Gastroesophageal sphincter (tissue), 4 donors: ENCODE data around the gene ZCCHC7. TPM values are rescaled to one million over a fixed set of nuclear protein-coding genes. Genes with fewer than 3 reads are reported as not detected.

ENCODE experiments used
- ATAC-seq: fragments of 150-250 bp; one replicate; pipeline ENCODE4 v1.9.1; 2016; ENCODE audit warnings: mild to moderate bottlenecking, moderate library complexity
- H3K27ac ChIP-seq, 4 donors: fragments of 200-600 bp; sonication (generic) in 3 of 4; 1 replicate in 3 of 4; 2 replicates in 1 of 4; pipeline ENCODE4 v1.5.1; 2016 to 2019
- H3K27me3 ChIP-seq: fragments of 200-600 bp; sonication (generic); one replicate; pipeline ENCODE4 v1.5.1; 2019
- H3K36me3 ChIP-seq, 2 donors: fragments of 200-600 bp; sonication (generic); one replicate each; pipeline ENCODE4 v1.5.1; 2019; ENCODE audit warnings: control low read depth in 1 of 2
- H3K4me1 ChIP-seq, 3 donors: fragments of 200-600 bp; sonication (generic); 1 replicate in 2 of 3; 2 replicates in 1 of 3; pipeline ENCODE4 v1.5.1; 2016 to 2019; ENCODE audit warnings: control low read depth in 2 of 3
- H3K4me3 ChIP-seq, 2 donors: fragments of 200-600 bp; sonication (generic); one replicate each; pipeline ENCODE4 v1.5.1; 2019; ENCODE audit warnings: mild to moderate bottlenecking in 1 of 2, moderate library complexity in 1 of 2
- H3K9me3 ChIP-seq, 3 donors: fragments of 200-600 bp; sonication (generic); one replicate each; pipeline ENCODE4 v1.5.1; 2017 to 2019; ENCODE audit warnings: control low read depth in 2 of 3
- EP300 ChIP-seq: sonication (generic); formaldehyde crosslinking; IDR thresholded peaks from one replicate; pipeline ENCODE4 v1.6.1; 2017; ENCODE audit warnings: antibody characterized with exemption, mild to moderate bottlenecking
- POLR2A ChIP-seq, 2 donors: fragments of 450-650 bp; IDR thresholded peaks; one replicate each; pipeline ENCODE4 v1.6.1; 2017; ENCODE audit warnings: antibody characterized with exemption in 2 of 2, mild to moderate bottlenecking in 2 of 2, moderate library complexity in 1 of 2
- POLR2AphosphoS5 ChIP-seq: sonication (generic); formaldehyde crosslinking; IDR thresholded peaks from one replicate; pipeline ENCODE4 v1.6.1; 2017; ENCODE audit warnings: antibody characterized with exemption
- WGBS, 2 donors: methylation state at CpG; one replicate each; pipeline ENCODE4 v1.1.5; 2018; ENCODE audit warnings: low coverage in 1 of 2; 5-methylcytosine and 5-hydroxymethylcytosine counted together
- total RNA-seq, 4 donors: library from RNA; depleted of rRNA; stranded (reverse); fragments of >200 nt; gene quantifications; one replicate each; pipeline ENCODE4 v1.1.0, GENCODE V29; 2016
- TF ChIP-seq, protein P1 (sequence below), 4 experiments: fragments of 200-600 bp in 2 of 4; fragments of 450-650 bp in 2 of 4; sonication (generic) in 1 of 4; IDR thresholded peaks; one replicate each; pipeline ENCODE4 v1.5.1; 2017 to 2019; ENCODE audit warnings: antibody characterized with exemption in 4 of 4, mild to moderate bottlenecking in 2 of 4, moderate library complexity in 2 of 4

Gene ZCCHC7
- total RNA-seq, 4 donors from 2014 or later = 12.1 to 23.5 (median 17.6) TPM

GRCh38 chr9:37273595-37273994 is 153.2 kb downstream of the ZCCHC7 start:
- Histone ChIP-seq H3K4me1 (no peaks in the 10 kb centered on the region), H3K4me3 (no peak overlapping the region), H3K36me3 (no peaks in the 10 kb centered on the region), H3K27ac (no peak overlapping the region), H3K9me3 (peaks cover 0 to 10% (median 0%) of the 10 kb centered on the region in 3 donors), H3K27me3 (no peaks in the 10 kb centered on the region)
- TF ChIP-seq POLR2A (IDR thresholded peaks at IDR 0.05) = no peak
- no peak for TF ChIP-seq POLR2AphosphoS5
- TF ChIP-seq, protein P1, sequence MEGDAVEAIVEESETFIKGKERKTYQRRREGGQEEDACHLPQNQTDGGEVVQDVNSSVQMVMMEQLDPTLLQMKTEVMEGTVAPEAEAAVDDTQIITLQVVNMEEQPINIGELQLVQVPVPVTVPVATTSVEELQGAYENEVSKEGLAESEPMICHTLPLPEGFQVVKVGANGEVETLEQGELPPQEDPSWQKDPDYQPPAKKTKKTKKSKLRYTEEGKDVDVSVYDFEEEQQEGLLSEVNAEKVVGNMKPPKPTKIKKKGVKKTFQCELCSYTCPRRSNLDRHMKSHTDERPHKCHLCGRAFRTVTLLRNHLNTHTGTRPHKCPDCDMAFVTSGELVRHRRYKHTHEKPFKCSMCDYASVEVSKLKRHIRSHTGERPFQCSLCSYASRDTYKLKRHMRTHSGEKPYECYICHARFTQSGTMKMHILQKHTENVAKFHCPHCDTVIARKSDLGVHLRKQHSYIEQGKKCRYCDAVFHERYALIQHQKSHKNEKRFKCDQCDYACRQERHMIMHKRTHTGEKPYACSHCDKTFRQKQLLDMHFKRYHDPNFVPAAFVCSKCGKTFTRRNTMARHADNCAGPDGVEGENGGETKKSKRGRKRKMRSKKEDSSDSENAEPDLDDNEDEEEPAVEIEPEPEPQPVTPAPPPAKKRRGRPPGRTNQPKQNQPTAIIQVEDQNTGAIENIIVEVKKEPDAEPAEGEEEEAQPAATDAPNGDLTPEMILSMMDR (IDR thresholded peaks at IDR 0.05) = no peak
- no peak for TF ChIP-seq EP300
- no peak for ATAC-seq

DNA sequence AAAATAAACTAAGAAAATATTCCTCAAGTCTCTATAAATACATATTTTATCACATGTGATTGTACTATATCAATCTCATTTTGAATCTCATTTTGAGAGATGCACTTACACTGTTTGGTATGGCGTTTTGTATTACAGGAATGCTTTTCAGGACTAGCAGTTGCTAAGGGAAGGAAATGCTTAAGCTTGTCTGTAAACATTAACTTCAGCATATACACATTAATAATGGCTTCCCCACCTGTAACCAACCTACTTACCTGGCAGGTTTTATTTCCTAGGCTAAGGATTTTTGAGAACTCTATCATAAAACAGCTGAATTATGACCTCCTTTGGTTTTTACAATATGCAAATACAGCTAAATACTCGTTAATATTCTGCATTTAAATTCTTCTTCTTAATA is 161.2 kb downstream of the ZCCHC7 start:
- Histone ChIP-seq H3K4me3 (no peak overlapping the region), H3K27ac (no peak overlapping the region), H3K4me1 (peaks cover 0 to 22% (median 7%) of the 10 kb centered on the region in 3 donors), H3K27me3 (no peaks in the 10 kb centered on the region), H3K36me3 (no peaks in the 10 kb centered on the region), H3K9me3 (no peaks in the 10 kb centered on the region)
- no peak for ATAC-seq
- TF ChIP-seq, protein P1 (IDR thresholded peaks at IDR 0.05) = no peak
- no peak for TF ChIP-seq POLR2A (IDR thresholded peaks at IDR 0.05)
- TF ChIP-seq POLR2AphosphoS5 = no peak
- TF ChIP-seq EP300 = no peak
- WGBS, 2 donors = 91 to 94% methylated on average over 2 of the region's 2 CpGs

DNA sequence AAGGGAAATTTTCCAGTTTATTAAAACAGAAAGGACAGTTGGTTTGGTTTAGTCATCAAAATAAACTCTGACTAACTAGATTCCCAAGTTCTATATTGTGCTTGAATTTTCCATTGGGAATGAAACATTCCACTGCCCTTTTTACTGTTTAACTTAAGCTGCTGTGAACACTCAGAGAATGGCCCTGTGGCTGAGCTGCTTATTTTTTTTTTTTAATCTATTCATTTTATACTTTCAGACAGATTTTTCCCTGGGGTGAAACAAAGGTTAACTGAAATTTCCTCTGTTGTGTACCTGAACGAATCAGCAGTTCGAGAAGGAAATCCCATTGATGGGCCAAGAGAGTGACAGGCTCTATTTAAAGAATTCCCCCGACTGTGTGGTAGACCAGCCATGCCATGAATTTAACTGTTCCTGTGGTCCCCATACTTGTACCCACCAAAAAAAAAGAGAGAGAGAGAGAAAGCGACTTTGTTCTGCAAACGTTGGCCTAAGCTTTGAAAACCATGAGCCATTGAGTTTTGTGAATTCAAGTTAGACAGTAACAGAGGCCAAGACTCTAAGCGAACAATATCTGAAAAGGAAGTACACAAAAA is 163.5 kb downstream of the ZCCHC7 start:
- no peak for TF ChIP-seq POLR2AphosphoS5
- no peak for TF ChIP-seq POLR2A (IDR thresholded peaks at IDR 0.05)
- TF ChIP-seq EP300 = no peak
- TF ChIP-seq, protein P1 (IDR thresholded peaks at IDR 0.05) = no peak
- ATAC-seq = no peak
- H3K27me3 ChIP-seq = no peaks in the 10 kb centered on the region
- 30 to 51% methylated on average over 6 of the region's 6 CpGs for WGBS, 2 donors
- H3K9me3 ChIP-seq = no peaks in the 10 kb centered on the region
- no peak overlapping the region for H3K27ac ChIP-seq
- H3K4me1 ChIP-seq = peaks cover 0 to 22% (median 7%) of the 10 kb centered on the region in 3 donors
- H3K4me3 ChIP-seq = no peak overlapping the region
- no peaks in the 10 kb centered on the region for H3K36me3 ChIP-seq

GRCh38 chr9:37284636-37285035 is 164.3 kb downstream of the ZCCHC7 start:
- 54 to 65% methylated on average over 1 of the region's 1 CpG for WGBS, 2 donors
- H3K4me3 ChIP-seq = no peak overlapping the region
- ATAC-seq = no peak

More at GRCh38 chr9:37284636-37285035, 164.3 kb downstream of the ZCCHC7 start:
- H3K27ac ChIP-seq = no peak overlapping the region
- H3K27me3 ChIP-seq = no peaks in the 10 kb centered on the region
- no peak for TF ChIP-seq EP300
- TF ChIP-seq POLR2AphosphoS5 = no peak
- TF ChIP-seq POLR2A (IDR thresholded peaks at IDR 0.05) = no peak
- TF ChIP-seq, protein P1 (IDR thresholded peaks at IDR 0.05) = no peak
- H3K9me3 ChIP-seq = no peaks in the 10 kb centered on the region
- H3K36me3 ChIP-seq = no peaks in the 10 kb centered on the region
- H3K4me1 ChIP-seq = peaks cover 0 to 22% (median 7%) of the 10 kb centered on the region in 3 donors
